Heart right ventricle (tissue), 16 donors: ENCODE data around the gene RBFOX1. TPM values are rescaled to one million over a fixed set of nuclear protein-coding genes. Genes with fewer than 3 reads are reported as not detected.

Experiments
- ATAC-seq, 8 donors: fragments of 200-7000 bp; cut with Tn5 transposase; one replicate each; pipeline ENCODE4 v1.9.1; 2020; ENCODE audit warnings: mild to moderate bottlenecking in 8 of 8, moderate library complexity in 8 of 8, moderate number of reproducible peaks in 1 of 8
- DNase-seq, 2 donors: peaks; one replicate each; pipeline ENCODE4 v3.0.0-alpha.2; 2020
- H3K27ac ChIP-seq, 10 donors: fragments of 200-600 bp; sonication (generic) in 2 of 10; one replicate each; pipeline versions ENCODE4 v1.5.0 to v1.8.0; 2020 to 2022; ENCODE audit warnings: mild to moderate bottlenecking in 3 of 10
- H3K27me3 ChIP-seq, 7 donors: fragments of 200-600 bp; one replicate each; pipeline ENCODE4 v1.8.0; 2021 to 2022; ENCODE audit warnings: mild to moderate bottlenecking in 2 of 7
- H3K36me3 ChIP-seq, 9 donors: fragments of 200-600 bp; sonication (generic) in 1 of 9; one replicate each; pipeline versions ENCODE4 v1.5.0 to v1.8.0; 2020 to 2022; ENCODE audit warnings: mild to moderate bottlenecking in 2 of 9
- H3K4me1 ChIP-seq, 9 donors: fragments of 200-600 bp; sonication (generic) in 1 of 9; one replicate each; pipeline versions ENCODE4 v1.5.0 to v1.8.0; 2020 to 2022; ENCODE audit warnings: mild to moderate bottlenecking in 4 of 9
- H3K4me3 ChIP-seq, 10 donors: fragments of 200-600 bp; sonication (generic) in 2 of 10; one replicate each; pipeline versions ENCODE4 v1.5.0 to v1.8.0; 2020 to 2022; ENCODE audit warnings: mild to moderate bottlenecking in 7 of 10, moderate library complexity in 2 of 10
- H3K9me3 ChIP-seq, 11 donors: fragments of 200-600 bp in 10 of 11; sonication (generic) in 2 of 11; one replicate each; pipeline versions ENCODE4 v1.5.0 to v1.8.0; 2013 to 2022; ENCODE audit warnings: mild to moderate bottlenecking in 2 of 11, control low read depth in 1 of 11, moderate library complexity in 1 of 11
- WGBS, 2 donors: extraction: QIAGEN DNeasy Blood & Tissue Kit; methylation state at CpG; one replicate each; pipeline ENCODE4 v1.1.7; 2013; ENCODE audit warnings: inconsistent platforms in 1 of 2; 5-methylcytosine and 5-hydroxymethylcytosine counted together
- intact Hi-C, 10 donors: fragments of 100-400 bp; cut with DNase I; formaldehyde crosslinking; loops; one replicate each; pipeline versions ENCODE4 v1.11.1 to v1.14.2; 2022
- polyA plus RNA-seq, 2 donors: library from polyadenylated mRNA; stranded (reverse); fragments of 200-250 nt; gene quantifications; one replicate each; pipeline ENCODE4 v1.2.3, GENCODE V29; 2013
- total RNA-seq, 10 donors: library from RNA; stranded (reverse); fragmentation: NEBNext Ultra II Directional in 3 of 10; extraction: Animal tissue kit (Norgen Biotek cat#: 25700) in 3 of 10; gene quantifications; one replicate each; pipeline versions ENCODE4 v1.2.1 to v1.2.4, GENCODE V29; 2021 to 2023
- TF ChIP-seq, protein P1 (sequence below), 9 donors: fragments of 200-600 bp; sonication (generic) in 2 of 9; IDR thresholded peaks; one replicate each; pipeline versions ENCODE4 v1.5.0 to v1.8.0; 2021 to 2022; ENCODE audit warnings: antibody characterized with exemption in 9 of 9, mild to moderate bottlenecking in 5 of 9, moderate library complexity in 1 of 9
- donor health status: Arrhythmogenic right ventricular cardiomyopathy.
- donor health status: ischemic (EF 13 %, LVEDD 7.1; RV severe dilation, severe dysfunction).
- donor health status: healthy with polysubstance abuse.
- donor health status: DM: no; HTN: yes; CAD: no.
- donor health status: DM: no; HTN: no; CAD: no.
- donor health status: ischemic (EF 25% LVEDD 6.9; RV normal size, moderate dysfunction).
- donor health status: ischemic (EF 25% LVEDD 5.7; RV mildly dilated, moderate dysfunction).
- donor health status: healthy.
- donor health status: DM: yes; HTN: yes; CAD: no.
- donor health status: Ischemic cardiomyopathy.
- donor health status: ischemic (EF 35%, LVEDD 5.7; RV mildly dilated, moderate dysfunction).
- donor health status: nonischemic (EF 11% LVEDD 7.7; RV severe dilation, severe dysfunction).
- donor health status: DM: yes; HTN: yes; CAD: no.
- donor health status: PGD.
- donor health status: ischemic (EF 29% LVEDD 5.4; RV normal size, mild dysfunction).
- donor health status: nonischemic (EF 23%, LVEDD 6.1; RV moderate dilation, normal function).

Gene RBFOX1
- total and polyA plus RNA-seq, 12 donors = 11.1 to 82.9 (median 53.4) TPM

DNA sequence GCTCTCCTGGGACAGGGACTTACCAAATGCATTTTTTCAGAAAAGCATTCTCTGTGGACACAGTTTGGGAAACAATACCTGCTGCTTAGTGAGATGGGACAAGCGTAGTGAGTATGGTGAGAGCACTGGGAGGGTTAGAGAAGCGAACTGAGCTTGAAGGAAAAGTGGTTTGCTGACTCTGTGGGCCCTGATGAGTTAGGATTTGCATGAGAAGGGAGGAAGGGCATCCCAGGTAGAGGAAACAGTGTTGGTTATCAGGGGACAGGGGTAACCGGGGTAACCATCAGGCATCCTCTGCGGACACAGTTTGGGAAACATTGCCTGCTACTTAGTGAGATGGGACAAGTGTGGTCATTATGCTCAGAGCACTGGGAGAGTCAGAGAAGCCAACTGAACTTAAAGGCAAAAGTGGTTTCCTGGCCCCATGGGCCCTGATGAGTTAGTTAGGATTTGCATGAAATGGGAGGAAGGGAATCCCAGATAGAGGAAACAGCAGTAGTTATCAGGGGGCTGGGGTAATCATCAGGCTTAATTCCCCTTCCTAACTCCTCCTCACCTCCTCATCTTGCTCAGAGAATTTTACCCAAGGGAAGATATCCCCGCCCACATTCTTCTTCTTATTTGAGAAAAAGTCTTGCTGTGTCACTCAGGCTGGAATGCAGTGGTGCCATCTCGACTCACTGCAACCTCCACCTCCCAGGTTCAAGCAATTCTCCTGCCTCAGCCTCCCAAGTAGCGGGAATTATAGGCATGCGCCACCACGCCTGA lies 319.3 kb downstream of the RBFOX1 start:
- Histone ChIP-seq H3K4me3 (no peak overlapping the region), H3K9me3 (no peaks in the 10 kb centered on the region), H3K4me1 (no peaks in the 10 kb centered on the region), H3K27me3 (no peaks in the 10 kb centered on the region), H3K36me3 (no peaks in the 10 kb centered on the region), H3K27ac (no peak overlapping the region)
- ATAC-seq (no peak), DNase-seq (no peak)
- intact Hi-C loops = no loop called here
- TF ChIP-seq, protein P1, sequence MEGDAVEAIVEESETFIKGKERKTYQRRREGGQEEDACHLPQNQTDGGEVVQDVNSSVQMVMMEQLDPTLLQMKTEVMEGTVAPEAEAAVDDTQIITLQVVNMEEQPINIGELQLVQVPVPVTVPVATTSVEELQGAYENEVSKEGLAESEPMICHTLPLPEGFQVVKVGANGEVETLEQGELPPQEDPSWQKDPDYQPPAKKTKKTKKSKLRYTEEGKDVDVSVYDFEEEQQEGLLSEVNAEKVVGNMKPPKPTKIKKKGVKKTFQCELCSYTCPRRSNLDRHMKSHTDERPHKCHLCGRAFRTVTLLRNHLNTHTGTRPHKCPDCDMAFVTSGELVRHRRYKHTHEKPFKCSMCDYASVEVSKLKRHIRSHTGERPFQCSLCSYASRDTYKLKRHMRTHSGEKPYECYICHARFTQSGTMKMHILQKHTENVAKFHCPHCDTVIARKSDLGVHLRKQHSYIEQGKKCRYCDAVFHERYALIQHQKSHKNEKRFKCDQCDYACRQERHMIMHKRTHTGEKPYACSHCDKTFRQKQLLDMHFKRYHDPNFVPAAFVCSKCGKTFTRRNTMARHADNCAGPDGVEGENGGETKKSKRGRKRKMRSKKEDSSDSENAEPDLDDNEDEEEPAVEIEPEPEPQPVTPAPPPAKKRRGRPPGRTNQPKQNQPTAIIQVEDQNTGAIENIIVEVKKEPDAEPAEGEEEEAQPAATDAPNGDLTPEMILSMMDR (IDR thresholded peaks at IDR 0.05) = no peak
- 80 to 81% methylated on average over 9 of the region's 9 CpGs for WGBS, 2 donors

DNA sequence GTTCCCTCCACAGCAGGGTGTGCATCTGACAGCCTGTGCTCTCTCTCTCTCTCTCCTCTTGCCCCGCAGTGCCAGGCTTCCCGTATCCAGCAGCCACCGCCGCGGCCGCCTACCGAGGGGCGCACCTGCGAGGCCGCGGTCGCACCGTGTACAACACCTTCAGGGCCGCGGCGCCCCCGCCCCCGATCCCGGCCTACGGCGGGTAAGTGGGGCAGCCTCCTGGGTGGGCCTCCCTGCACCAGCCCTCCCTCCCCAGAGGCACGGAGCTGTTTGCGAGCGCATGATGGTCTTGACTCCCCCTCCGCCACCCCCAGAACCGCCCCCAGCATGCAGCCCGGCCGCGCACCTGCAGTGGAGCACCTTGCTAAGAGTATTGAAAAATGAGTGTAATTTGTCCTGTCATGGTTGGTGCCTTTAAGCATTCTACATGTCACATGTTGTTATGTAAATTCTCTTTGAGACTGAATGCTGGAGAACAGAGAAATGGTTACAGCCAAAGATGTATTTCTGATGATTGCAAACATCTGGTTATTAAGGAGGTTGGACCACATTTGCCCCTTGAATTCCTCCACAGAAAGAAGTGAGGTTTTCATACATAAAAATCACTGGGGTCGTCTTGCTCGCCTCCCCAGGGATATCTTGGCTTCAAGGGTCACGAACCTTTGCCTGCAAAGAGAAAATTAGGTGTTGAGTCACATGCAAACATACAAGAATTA lies 321.3 kb downstream of the RBFOX1 start:
- WGBS, 2 donors = 84 to 85% methylated on average over 32 of the region's 32 CpGs
- H3K4me1 ChIP-seq = no peaks in the 10 kb centered on the region
- DNase-seq = no peak
- intact Hi-C loops = no loop called here
- ATAC-seq = peak in 1 of 8 donors; percentile 53
- no peaks in the 10 kb centered on the region for H3K9me3 ChIP-seq
- no peak overlapping the region for H3K4me3 ChIP-seq
- H3K27me3 ChIP-seq = no peaks in the 10 kb centered on the region
- H3K27ac ChIP-seq = no peak overlapping the region
- H3K36me3 ChIP-seq = peaks cover 0 to 4% (median 0%) of the 10 kb centered on the region in 9 donors
- TF ChIP-seq, protein P1 (IDR thresholded peaks at IDR 0.05) = no peak

DNA sequence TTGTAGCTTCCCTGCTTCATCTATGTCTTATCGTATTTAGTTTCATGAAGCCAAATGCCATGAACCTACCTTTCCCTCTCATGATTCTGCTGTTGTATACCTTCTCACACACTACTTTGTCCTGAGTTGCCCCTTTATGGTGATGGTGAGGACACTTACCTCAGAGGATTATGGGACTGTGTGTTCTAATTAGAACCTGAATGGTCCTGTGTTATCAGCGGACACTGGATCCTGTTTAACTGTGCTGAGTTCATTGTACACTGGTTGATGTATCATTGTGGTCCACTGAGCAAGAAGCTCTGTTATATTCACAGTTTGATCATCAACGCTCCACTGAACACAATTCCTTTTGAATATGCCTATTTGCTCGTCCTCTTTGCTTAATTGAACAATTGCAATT lies 343.0 kb downstream of the RBFOX1 start:
- no peaks in the 10 kb centered on the region for H3K36me3 ChIP-seq
- TF ChIP-seq, protein P1 (IDR thresholded peaks at IDR 0.05) = no peak
- WGBS, 2 donors = 84 to 87% methylated on average over 4 of the region's 4 CpGs
- H3K9me3 ChIP-seq = no peaks in the 10 kb centered on the region
- H3K4me1 ChIP-seq = no peaks in the 10 kb centered on the region
- no peak for ATAC-seq
- H3K27me3 ChIP-seq = no peaks in the 10 kb centered on the region
- DNase-seq = no peak
- H3K4me3 ChIP-seq = no peak overlapping the region
- intact Hi-C loops = no loop called here
- H3K27ac ChIP-seq = no peak overlapping the region

DNA sequence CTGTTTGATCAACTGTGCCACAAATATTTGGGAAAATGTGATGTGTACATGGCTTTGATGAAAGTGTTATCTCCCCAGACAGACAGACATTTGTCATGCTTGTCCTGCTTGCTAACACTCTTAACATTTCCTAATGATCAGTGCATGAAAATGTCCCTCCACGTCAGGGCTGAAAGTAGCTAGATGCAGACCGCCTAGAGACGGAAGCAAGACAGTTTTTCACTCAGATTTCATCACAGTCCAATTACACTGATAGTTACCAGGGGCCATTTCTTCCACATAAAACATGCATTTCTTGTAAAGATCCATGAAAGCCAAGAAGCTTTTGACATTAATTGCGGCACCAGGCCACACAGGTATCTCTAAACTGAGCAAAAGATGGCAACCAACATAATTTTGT lies 347.7 kb downstream of the RBFOX1 start:
- TF ChIP-seq, protein P1 (IDR thresholded peaks at IDR 0.05) = no peak
- H3K4me1 ChIP-seq = no peaks in the 10 kb centered on the region
- no peaks in the 10 kb centered on the region for H3K27me3 ChIP-seq
- intact Hi-C loops = no loop called here
- H3K4me3 ChIP-seq = no peak overlapping the region
- H3K27ac ChIP-seq = no peak overlapping the region
- no peaks in the 10 kb centered on the region for H3K9me3 ChIP-seq
- WGBS, 2 donors = 74 to 79% methylated on average over 4 of the region's 4 CpGs
- ATAC-seq = no peak
- H3K36me3 ChIP-seq = no peaks in the 10 kb centered on the region
- DNase-seq = no peak
